Measurements from ENCODE around the gene S100A12.
"Not testable (repeated sequence)": the region's sequence is repeated elsewhere in the genome, so short reads cannot be mapped to it uniquely, and the experiment has no call there.

S100A12 gene

DNA sequence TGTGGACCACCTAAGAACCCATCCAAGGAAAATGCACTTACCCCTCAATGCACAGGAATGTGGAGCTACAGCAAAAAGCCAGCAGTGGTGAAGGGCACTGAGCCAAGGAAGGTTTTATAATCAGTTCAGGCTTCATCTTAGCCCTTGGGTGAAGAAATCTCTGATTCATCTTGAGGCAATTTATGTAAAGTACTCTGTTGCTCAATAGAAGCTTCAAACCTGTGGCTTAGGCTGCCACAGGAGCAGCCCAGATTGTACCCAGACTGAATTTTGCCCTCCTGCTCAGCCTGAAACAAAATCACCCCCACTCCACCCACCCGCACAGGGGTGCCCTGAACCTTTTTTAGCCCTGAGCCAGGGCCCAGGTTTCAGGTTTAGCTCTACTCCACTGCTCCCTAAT lies at the start of gene S100A12:
S100A12 (minus strand) TSS at position 111 of the 400 bp plus-strand sequence. CDS start 1,029 bp downstream, outside the sequence.
- peak; percentile 63 for DNase-seq (ENCODE audit: low spot score)

DNA sequence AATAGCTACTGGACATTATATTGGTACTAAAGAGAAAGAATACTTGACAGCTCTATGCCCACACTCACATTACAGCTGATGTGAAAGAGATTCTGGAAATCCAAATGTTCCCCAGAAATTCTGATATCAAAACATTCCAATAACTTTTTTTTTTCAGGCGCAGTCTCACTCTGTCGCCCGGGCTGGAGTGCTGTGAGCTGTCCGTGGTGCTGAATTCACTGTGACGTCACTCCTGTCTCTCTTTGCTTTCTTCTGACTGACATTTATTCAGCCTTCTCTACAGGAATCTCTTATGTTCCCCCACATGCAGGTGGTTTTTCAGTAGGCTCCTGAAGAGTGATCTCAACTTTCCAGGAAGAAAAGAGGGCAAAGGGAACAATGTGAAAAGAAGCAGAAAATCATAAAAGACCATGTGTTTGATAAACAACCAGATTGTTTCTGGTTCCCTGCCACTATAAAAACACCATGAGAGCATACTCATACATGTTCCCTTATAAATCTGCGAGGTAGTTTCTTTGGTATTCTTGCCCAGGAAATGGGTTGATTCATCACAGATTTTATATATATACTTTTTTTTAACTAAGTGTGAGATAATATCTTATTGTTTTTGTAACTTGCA lies 47.1 kb upstream of the S100A12 start:
- DNase-seq (ENCODE audit: low spot score) = peak; percentile 70

GRCh38 chr1:153420306-153420705 lies 44.9 kb upstream of the S100A12 start:
- DNase-seq (ENCODE audit: low spot score) = no peak

DNA sequence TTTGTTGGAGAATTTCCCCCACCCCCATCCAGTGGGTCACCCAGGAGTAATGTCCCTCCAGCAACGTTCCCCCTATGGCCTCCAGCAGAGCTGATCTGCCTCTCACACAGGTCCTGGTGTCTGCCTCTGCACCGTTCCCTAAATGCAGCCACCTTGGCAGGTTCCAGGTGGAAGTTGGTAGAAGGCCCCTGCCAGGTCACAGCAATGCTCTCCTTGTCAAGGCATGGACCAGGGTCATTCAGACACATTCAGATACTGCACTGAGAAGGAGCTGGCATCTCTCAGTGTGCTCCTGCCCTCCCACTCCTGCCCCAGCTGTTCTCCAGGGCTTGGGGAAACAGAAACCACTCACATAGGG lies 44.0 kb upstream of the S100A12 start:
- not testable (repeated sequence) for DNase-seq (ENCODE audit: low spot score)

DNA sequence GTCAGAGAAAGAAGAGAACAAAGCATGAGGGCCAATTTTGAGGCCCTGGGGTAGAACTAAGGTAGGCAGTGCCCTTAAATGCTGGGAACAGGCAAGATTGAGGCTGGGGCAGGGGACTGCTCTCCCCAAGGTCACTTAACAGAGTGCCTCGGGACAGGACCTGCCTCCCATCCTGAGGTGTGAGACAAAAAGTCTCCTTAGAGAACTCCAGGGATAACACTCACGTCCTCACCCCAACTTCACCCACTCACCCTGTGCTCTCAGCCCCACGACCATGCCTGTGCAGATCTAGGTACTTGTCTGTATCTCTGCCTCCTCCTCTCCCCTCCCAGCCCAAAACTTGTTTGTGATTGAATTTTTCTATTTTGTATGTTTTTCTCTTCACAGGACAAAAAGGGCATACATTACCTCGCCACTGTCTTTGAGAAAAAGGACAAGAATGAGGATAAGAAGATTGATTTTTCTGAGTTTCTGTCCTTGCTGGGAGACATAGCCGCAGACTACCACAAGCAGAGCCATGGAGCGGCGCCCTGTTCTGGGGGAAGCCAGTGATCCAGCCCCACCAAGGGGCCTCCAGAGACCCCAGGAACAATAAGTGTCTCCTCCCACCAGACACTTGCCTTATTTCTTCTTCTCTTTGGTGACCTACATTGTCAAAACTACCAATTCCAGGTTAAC lies 43.5 kb upstream of the S100A12 start:
- not testable (repeated sequence) for DNase-seq (ENCODE audit: low spot score)

DNA sequence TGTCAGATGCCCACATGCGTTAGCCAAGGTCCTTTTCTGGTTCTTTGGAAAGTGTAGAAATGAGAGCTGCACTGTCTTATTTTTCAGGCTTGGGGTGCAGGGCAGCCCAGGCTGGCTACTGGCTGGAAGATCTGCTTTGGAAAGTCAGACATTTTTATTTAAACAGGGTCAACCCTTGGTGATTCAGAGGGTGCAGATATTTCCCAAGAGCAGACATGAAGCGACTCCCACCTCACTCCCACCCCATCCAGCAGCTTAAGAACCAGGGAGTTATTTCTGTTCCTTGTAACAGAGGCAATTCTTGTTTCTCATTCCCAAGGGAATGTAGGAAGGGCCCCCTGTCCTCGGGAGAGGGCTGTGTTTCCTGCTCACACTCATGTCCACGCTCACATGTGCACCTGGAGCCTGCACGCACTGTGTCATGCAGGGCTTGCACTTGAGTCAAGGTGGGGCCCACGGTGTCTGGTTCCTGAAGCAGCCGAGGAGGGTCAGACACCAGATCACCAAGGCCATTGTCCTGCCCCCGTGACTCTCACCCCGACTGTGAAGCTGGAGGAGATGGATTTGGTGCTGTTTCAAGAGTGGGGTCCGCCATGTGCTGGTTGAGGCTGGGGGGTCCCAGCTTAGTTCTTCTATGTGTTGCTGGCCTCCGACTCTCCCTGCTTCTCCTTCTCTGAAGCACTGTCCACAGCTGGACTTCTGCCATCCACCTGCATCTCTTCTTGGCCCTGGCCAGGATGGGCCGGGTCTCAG lies 41.9 kb upstream of the S100A12 start:
- DNase-seq (ENCODE audit: low spot score) = no peak

GRCh38 chr1:153415850-153416570 lies 40.6 kb upstream of the S100A12 start, which contains the start of gene S100A7A:
TSS of gene S100A7A (plus strand) at chr1:153416520. CDS start at chr1:153418083, 1,563 bp downstream.
- DNase-seq (ENCODE audit: low spot score) = no peak

DNA sequence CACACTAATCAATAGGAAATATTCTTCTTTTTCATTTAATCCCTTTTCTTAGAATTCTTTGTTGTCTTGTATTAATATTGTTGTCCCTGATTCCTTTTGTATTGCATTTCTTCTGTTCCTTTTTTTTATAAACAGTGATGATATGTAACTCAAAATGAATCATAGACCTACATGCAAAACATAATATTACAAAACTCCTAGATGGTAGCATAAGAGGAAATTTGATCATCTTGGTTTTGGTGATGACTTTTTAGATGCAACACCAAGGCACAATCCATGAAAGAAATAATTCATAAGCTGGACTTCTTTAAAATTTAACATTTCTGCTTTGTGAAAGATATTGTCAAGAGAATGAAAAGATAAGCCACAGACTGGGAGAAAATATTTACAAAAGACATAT lies 38.5 kb upstream of the S100A12 start:
- DNase-seq (ENCODE audit: low spot score) = not testable (repeated sequence)

- not testable (repeated sequence) for DNase-seq (ENCODE audit: low spot score)
Measured at GRCh38 chr1:153407274-153407673, 31.9 kb upstream of the S100A12 start.

DNA sequence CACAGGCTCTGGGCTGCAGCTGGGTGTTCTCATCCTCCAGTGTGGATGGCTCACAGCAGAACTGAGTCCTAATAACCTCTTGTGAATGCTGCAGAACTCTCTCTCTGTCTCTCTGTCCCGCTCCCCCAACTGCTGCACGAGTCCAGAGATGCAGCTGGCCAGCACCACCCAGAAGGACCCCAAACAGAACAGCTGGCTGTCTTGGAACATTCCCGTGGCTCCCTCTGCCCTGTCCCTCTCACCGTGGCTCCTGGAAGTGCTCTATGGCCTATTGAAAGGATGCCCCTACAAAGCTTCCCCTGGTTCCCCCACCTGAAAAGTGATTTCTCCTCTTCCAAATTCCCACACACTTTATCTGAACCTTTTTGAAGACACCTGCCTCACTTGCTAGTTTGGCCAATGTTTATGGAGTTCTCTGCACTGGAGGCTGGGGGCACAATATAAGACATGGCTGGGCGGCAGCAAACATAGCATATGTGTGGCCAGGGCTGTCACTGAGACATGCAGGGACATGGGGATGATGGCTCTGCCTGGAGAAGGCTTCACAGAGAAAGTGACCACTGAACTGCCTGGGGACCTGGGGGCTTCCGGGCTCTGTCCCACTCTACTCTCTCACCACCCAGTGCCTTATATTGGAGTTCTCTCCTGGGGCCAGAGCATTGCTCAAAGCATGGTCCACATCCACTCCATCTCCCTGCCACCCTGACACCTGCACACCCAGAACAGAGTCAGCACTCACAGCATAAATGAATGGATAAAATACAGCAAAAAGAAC lies 30.6 kb upstream of the S100A12 start:
- not testable (repeated sequence) for DNase-seq (ENCODE audit: low spot score)

DNA sequence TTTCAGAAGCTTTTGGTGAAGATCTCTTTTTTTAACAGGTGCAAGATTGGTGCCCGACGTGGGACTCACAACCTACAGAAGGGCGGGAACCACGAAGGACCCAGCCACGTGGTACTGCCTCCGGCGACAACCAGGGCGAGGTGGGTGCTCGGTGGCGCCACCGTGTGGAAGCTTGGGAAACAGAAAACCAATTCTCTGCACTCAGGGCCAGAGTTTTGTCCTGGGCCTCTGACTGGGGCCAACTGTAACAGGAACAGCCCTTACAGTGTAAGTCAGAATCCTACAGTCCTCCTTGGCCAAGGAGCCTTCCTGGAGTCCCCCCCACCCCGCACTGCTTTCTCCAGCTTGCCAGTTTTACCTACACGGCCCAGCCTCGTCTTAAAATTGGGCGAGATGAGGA lies 29.3 kb upstream of the S100A12 start:
- DNase-seq (ENCODE audit: low spot score) = peak; percentile 33

- no peak for DNase-seq (ENCODE audit: low spot score)
Measured at GRCh38 chr1:153404086-153404635, 28.7 kb upstream of the S100A12 start.

GRCh38 chr1:153403421-153404085 lies 28.1 kb upstream of the S100A12 start:
- DNase-seq (ENCODE audit: low spot score) = no peak

DNA sequence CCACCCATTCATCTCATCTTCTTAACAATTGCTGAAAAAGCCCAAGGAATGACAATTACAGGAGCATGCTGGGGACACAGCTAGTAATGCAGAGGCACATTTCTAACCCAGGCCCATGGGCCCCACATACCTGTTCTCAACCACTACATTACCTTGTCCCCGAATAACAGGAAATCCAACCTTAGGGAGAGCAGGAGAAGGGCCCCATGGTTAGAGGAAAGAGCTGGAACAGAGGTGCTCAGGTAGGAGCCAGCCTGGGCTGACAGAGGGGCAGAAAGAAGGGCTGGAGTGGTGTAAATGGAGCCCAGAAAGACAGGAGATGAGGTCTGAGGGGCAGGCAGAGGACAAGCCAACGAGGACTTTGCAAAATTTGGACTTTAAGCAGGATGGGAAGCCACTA lies 26.8 kb upstream of the S100A12 start:
- no peak for DNase-seq (ENCODE audit: low spot score)

- DNase-seq (ENCODE audit: low spot score) = no peak
Measured at GRCh38 chr1:153401461-153401860, 26.0 kb upstream of the S100A12 start.

- no peak for DNase-seq (ENCODE audit: low spot score)
Measured at GRCh38 chr1:153400244-153400643, 24.8 kb upstream of the S100A12 start.

DNA sequence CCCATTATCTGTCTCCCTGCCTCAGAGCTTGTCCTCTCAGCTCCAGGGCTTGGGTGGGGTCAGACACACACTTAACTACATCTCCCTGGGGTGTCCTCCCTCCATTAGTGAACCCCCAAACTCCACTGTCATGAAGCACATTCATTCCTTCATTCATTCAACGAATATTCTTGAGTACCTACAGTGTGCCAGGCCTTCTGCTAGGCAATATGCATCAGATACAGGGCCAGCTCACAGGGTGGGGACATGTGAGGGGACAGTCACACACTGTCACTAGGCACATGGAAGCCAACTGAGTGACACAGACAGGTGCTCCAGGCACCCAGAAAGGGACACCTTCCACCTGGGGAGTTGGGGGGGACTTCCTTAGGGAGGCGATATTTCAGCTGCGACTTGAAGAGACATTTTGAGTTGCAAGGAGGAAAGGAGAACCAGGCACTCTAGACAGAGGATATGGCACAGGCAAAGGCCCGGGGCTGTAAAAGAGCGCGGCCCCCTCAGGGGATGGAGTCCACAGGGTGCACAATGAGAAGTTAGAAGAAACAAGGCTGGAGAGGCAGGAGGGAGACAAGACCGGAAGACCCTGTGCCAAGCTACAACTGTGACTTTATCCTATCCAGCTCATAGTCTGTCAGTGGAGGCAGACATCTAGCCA lies 24.1 kb upstream of the S100A12 start:
- DNase-seq (ENCODE audit: low spot score) = no peak

- DNase-seq (ENCODE audit: low spot score) = no peak
Measured at GRCh38 chr1:153397924-153398651, 22.7 kb upstream of the S100A12 start.

Data from AG08396 (cell line).